NCI-H2196 (cell line): Measurements from ENCODE around the gene PLEKHG4B.

ENCODE experiments used
- DNase-seq: peaks from one replicate; lab custom pipeline; 2025; ENCODE audit not compliant: unreplicated experiment; lab: John Stamatoyannopoulos, UW

The PLEKHG4B gene

DNA sequence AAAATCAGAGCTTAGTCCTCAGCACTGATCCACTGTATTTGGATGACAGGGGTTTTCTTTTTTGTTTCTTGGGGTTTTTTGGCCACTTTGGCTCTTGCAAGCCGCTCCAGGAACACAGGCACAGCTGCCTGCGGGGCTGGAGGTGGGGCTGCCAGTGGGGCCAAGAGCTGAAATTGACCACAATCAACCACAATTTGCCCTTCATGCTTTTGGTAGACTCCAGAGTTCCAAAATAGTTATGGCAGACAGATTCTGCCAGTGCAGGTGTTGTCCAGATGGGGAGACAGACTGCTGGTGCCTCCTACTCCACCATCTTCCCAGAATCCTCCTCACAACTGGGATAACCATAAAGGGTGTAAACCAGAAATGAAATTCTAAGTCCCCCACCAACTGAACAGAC is 36.5 kb downstream of the PLEKHG4B start:
- no peak for DNase-seq

DNA sequence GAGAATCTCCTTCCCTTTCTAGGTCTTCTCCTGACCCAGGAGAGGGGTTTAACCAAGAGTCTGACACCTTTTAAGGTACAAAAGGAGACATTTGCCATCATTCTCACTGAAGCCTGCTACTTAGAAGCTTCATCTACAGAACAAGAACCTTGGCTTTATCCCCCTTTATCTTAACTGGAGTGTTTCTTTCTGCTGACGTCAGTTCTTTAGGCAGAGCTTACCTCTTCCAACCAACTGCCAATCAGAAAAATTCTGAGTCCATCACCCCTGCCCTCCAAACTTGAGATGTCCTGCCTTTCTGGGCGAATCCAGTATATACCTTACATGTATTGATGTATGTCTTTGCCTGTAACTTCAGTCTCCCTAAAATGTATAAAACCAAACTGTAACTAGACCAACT is 37.2 kb downstream of the PLEKHG4B start:
- DNase-seq, result no peak

DNA sequence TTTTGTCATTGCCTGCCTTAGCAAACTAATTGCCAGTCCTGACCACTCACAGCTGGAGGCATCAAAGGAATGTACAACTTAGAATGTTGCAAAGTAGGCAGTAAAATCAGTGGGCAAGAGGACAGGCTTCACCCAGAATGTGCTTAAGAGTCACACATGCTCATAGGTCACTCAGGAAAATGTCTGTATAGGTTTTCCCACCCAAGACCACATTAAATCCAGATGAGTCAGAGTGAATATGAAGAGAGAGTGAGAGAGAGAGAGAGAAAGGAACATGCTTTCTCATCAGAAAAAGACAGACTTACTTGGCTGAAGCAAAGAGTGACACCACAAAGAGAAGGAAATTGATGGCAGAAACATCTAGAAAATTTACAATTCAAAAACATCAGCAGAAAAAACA is 37.9 kb downstream of the PLEKHG4B start:
- DNase-seq, result no peak

DNA sequence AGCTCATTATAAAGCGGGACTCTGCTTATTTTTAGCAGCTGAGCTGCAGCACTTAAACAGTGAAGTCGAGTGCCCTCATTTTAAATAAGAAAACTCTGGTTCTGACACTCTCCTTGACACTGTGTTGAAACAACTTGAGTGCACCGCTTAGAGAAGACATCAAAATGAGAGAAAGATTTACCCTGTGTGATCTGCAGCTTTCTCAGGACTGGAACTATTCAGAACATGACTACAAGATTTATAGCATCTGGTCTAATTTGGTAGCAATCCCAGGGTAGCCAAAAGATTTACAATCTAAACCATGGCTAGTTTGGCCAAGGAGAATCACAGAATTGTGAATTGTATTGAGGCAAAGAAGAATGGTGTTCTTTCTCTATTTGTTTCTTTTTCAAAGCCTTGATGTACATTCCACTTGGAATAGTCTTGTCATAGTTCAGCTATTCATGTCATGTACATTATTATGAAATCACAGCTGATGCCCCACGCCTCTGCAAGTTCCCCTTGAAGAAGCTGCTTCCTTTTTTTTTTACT is 38.7 kb downstream of the PLEKHG4B start:
- no peak for DNase-seq

DNA sequence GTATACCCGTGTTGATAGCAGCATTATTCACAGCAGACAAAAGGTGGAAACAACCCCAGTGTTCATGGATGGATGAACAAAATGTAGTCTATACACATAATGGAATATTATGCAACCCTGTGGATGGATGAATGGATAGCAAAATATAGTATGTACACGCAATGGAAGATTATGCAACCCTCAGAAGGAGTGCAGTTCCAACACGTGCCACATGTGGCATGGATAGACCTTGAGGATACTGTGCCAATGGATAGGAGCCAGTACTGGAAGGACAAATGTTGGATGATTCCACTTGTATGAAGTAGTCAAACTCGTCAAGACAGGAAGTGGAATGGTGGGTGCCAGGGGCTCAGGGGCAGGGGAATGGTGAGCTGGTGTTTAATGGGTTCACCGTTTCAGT is 44.9 kb downstream of the PLEKHG4B start:
- DNase-seq, result no peak

DNA sequence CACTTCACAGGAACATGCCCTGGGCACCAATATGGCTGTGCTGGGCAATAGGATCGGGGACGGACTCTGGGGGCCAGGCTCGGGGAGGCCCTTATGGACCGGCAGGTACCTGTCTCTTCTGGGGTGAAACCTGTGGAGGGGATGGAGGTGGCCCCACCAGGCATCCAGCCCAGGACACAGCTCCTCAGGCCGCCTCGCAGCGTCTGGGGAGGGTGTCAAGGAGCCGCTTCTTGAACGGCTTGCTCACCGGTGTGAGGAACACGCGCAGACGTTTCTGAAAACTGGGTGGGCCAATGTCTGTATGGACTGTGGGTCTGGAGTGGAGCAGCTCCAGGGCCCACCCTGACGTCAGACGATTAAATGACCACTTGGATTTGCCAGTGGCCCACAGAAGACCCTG is 45.8 kb downstream of the PLEKHG4B start:
- DNase-seq, result no peak

DNA sequence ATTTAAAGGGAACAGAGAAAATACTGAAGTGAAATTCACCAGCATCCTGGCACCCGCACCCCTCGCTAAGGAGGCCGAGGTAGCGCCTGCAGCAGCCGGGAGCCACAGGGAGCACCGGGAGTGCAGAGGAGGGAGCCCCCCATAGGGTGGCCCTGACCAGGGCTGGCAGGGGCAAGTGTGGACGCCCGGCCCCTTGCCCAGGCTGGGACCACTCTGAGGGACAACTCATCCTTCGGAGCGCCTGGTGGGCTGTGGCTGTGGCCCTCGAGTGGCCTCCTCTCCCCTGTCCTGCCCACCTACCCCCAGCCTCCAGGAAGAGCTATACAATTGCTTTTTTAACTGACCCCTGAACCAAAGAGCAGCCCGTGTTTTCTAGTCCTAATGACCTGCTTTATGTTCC is 47.0 kb downstream of the PLEKHG4B start:
- DNase-seq, result no peak

DNA sequence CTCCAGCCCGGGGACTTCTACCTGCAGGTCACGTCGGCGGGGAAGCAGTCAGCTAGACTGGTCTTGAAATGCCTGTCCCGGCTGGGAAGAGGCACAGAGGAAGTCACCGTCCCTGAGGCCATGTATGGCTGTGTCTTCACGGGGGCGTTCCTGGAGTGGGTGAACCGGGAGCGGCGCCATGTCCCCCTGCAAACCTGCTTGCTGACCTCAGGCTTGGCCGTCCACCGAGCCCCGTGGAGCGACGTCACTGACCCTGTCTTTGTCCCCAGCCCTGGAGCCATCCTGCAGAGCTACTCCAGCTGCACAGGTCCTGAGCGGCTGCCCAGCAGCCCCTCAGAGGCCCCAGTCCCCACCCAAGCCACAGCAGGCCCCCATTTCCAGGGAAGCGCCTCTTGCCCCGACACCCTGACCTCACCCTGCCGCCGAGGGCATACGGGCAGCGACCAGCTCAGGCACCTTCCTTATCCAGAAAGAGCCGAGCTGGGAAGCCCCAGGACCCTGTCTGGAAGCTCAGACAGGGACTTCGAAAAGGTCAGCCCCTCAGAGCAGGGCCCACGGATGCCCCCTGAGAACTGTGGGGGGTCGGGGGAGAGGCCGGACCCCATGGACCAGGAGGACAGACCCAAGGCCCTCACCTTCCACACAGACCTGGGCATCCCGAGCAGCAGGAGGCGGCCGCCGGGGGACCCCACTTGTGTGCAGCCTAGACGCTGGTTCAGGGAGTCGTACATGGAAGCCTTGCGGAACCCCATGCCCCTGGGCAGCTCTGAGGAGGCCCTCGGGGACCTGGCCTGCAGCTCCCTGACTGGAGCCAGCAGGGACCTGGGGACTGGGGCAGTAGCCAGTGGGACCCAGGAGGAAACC is 47.8 kb downstream of the PLEKHG4B start:
- DNase-seq, result no peak

DNA sequence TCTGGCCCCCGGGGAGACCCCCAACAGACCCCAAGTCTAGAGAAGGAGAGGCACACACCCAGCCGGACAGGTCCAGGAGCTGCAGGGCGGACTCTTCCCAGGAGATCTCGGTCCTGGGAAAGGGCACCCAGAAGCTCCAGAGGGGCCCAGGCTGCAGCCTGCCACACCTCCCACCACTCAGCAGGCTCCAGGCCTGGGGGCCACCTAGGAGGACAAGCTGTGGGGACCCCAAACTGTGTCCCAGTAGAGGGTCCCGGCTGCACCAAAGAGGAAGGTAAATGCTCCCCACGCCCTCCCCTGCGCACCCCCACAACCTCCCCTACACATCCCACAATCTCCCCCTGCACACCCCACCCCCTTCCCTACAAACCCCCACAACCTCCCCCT is 48.5 kb downstream of the PLEKHG4B start:
- no peak for DNase-seq

DNA sequence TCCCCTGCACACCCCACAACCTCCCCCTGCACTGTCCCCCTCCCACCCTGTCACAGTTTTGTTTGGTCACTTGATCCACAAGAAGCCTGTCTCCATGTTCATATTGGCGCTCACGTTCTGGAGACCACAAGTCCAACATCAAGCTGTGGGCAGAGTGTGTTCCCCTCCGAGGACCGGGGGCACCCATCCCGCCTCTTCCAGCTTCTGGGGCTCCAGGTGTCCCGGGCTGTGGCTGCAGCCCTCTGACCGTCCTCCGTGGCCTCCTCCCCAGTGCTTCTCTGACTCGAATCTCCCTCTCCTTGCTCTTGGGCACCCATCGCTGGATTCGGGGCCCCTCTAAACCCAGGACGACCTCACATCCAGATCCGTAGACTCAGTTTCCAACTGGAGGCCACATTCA is 49.2 kb downstream of the PLEKHG4B start:
- DNase-seq, result no peak

DNA sequence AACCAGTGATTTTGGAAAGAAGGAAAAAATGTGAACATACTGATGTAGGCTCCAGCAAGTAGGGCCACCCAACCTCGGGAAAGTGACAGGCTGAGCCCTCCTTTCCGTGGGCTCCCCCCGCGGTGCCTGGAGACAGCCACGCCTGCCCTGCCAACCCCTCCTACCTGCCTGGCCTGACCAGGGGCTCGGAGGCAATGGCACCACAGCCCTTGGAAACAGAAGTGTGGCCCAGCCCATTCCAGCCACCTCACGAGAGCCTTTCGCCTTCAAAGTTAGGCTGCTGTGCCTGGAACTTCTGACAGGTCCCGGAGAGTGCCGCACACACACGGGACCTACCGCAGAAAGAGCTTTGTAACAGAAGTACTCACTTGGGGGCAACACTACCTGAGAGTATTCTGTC is 49.8 kb downstream of the PLEKHG4B start:
- DNase-seq, result no peak

DNA sequence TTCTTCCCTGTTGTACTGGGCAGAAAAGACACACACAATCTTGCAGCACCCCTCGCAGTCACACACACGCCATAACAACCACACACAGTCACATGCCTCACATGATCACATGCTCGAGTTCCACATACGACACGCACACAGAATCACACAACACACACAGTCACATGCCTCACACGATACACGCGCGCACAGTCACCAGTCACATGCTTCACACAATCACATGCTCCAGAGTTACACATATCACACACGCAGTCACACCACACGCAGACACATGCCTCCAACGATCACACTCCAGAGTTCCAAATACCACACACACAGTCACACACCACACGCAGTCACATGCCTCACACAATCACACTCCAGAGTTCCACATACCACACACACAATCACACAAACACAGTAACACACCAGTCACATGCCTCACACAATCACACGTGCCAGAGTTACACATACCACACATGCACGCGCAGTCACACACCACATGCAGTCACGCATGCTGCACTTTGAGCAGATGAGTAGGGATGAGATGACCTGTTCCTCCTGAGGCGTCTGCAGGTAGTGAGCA is 50.4 kb downstream of the PLEKHG4B start:
- DNase-seq, result no peak

DNA sequence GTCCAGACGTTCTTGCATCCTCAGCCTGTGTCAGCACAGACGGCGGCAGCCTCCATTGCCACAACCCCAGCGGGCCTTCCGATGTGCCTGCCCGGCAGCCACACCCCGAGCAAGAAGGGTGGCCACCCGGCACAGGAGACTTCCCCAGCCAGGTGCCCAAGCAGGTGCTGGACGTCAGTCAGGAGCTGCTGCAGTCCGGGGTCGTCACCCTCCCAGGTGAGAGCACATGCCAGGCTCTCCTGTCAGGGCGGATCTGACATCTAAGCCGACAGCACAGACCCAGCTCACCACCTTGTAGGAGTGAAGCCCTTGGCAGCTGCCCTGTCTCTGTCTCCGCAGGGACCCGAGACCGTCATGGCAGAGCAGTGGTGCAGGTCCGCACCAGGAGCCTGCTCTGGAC is 51.1 kb downstream of the PLEKHG4B start:
- DNase-seq, result no peak

DNA sequence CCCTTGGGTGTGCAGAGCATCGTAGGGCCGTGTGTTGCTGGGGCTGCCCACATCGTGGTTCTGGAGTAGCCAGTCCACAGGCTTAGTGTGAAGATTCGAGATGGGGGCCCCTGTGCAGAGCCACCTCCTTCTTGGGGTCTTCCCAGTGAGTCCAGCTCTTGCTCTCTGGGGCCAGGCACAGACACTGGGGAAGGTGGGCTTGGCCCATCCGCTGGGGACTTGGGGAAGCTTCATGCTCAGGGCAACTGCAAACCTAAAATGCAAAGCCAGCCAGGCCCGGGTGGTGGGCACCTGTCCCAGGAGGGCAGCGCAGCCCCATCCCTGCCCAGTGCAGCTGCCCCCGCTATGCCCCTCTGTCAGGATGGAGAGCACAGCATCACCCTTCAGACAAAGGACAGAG is 53.0 kb downstream of the PLEKHG4B start:
- DNase-seq, result no peak

DNA sequence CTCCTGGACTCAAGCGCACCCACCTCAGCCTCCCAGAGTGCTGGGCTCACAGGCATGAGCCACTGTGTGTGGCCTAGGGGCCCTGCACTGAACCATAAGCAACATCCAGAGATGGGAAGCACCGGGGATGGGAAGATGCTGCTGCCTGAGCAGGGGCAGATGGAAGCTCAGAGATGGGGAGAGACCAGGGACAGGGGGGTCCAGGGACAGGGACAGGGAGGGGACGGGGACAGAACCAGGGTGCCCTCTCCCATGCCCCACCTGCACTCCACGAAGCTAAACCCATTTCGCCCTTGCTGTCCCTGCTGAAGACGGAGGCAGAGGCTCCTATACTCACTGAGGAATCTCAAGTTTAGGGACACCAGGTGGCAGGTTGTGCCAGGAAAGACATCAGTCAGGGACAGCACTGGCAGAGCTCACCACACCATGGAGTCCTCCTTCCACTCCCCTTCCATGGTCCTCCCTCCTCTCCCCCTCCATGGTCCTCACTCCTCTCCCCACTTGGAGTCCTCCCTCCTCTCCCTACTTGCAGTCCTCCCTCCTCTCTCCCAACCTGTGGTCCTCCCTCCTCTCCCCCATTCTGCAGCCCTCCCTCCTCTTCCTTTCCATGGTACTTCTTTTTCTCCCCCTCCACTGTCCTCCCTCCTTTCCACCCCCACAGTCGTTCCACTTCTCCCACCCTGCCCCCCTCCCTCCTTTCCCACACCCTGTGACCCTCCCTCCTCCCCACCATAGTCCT is 53.8 kb downstream of the PLEKHG4B start:
- DNase-seq, result no peak

DNA sequence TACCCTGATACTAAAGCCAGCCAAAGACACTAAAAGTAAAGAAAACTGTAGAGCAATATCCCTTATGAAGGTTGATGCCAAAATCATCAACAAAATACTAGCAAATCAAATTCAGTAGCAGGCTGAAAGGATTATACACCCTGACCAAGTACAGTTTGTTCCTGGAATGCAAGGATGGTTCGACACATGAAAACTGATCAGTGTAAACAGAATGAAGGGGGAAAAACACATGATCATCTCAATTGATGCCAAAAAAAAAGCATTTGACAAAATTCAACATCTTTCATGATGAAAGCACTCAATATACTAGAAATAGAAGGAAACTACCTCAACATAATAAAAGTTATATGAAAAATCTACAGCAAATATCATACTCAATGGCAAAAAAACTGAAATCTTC is 55.8 kb downstream of the PLEKHG4B start:
- no peak for DNase-seq

DNA sequence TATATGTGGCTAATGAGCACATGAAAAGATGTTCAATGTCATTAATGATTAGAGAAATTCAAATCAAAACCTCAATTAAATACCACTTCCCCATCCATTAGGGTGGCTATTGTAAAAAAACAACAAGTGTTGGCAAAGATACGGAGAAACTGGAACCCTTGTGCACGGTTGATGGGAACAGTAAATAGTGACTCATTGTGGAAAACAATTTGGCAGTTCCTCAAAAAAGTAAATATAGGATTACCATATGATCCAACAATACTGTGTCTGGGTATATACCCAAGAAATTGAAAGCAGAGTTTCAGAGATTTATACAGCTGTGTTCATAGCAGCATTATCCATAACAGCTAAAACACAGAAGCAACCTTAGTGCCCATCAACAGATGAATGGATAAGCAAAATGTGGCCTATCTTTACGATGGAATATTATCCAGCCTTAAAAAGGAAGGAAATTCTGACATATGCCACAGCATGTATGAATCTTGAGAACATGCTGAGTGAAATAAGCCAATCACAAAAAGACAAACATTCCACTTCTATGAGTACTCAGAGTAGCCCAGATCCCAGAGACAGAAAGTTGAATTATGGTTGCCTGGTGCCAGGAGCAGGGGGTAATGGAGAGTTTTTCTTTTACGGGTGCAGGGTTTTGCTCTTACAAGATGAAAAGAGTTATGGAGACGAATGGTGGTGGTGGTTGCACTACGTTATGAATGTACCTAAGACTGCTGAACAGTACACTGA is 57.9 kb downstream of the PLEKHG4B start:
- DNase-seq, result peak; percentile 62

DNA sequence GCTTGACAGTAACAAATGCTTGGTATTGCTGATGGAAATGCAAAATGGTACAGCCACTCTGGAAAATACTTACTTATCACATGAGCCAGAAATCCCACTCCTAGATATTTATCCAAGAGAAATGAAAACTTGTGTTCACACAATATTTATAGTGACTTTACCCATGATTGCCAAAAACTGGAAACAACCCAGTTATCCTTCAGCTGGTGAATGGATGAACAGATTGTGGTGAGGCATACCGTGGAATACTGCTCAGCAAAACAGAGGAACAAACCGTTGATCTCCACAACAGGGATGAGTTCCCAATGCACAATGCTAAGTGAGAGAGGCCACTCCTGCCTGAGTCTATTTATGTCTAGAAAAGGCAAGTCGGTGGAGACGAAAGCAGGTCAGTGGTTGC is 58.8 kb downstream of the PLEKHG4B start:
- no peak for DNase-seq

DNA sequence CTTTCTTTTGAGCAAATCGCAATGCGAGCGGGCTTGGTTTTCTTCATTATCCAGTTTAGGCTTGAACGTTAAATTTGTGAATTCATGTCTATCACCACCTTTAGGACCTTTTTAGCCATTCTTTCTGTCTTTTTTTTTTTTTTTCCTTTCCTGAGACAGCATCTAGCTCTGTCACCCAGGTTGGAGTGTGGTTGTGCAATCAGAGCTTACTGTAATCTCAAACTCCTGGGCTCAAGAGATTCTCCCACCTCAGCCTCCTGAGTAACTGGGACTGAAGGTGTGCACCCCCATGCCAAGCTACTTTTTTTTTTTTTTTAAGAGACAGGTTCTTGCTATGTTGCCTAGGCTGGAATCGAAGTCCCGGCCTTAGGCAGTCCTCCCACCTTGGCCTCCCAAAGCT is 60.1 kb downstream of the PLEKHG4B start:
- DNase-seq, result no peak

DNA sequence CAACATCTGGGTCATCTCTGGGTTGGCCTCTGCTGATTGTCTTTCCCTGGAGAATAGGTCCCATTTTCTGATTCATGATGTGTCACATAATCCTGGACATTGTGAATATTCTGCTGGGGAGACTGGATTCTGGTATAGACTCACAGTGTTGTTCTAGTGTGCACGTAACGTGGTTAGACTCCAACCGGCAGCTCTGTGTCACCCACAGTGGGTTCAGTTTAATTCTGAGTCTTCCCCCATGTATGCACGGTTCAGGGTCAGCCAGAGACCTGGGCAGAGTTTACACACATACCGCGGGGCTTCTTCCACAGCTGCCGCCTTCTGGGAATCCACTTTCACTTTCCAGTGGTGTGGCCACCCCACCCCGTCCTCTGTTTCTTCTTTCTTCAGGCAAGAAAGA is 61.3 kb downstream of the PLEKHG4B start:
- no peak for DNase-seq

DNA sequence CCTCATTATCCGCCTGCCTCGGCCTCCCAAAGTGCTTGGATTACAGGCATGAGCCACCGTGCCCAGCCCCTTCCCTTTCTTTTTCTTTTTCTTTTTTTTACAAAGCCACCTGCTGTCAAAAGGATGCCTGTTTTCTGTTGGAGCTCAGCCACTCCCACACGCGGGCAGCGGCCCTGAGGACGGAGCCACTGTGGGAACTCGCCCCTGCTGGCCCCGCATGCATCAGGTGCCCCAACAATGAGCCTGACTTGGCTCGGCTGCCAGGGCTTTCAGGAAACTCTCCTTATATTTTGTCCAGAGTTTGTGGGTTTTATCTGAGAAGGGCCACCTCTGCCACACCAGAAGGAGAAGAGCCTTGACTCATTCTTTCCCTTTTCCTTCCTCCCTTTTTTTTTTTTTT is 62.3 kb downstream of the PLEKHG4B start:
- no peak for DNase-seq
